Umbilical cord (tissue), 2 donors: ENCODE measurements around the gene KIF25. TPM values are rescaled to one million over a fixed set of nuclear protein-coding genes. Genes with fewer than 3 reads are reported as not detected.
"Not testable (repeated sequence)": the region's sequence is repeated elsewhere in the genome, so short reads cannot be mapped to it uniquely, and the experiment has no call there.

Experiments used
- DNase-seq: peaks from one replicate; pipeline ENCODE4 v3.0.0-alpha.2; 2015; ENCODE audit warnings: low spot score
- total RNA-seq: library from RNA; depleted of rRNA; stranded (reverse); fragments of >200 nt; gene quantifications from one replicate; pipeline ENCODE4 v1.2.3, GENCODE V29; 2014; ENCODE audit warnings: low replicate concordance; ENCODE audit not compliant: insufficient read depth

KIF25 gene
- total RNA-seq, 1 donor from 2014 or later: not detected

GRCh38 chr6:167974640-167975344 lies 22.7 kb upstream of the KIF25 start:
- peak; percentile 58 for DNase-seq

- no peak for DNase-seq
Measured at GRCh38 chr6:167975458-167975857, 22.0 kb upstream of the KIF25 start.

GRCh38 chr6:167976116-167976657 lies 21.3 kb upstream of the KIF25 start:
- not testable (repeated sequence) for DNase-seq

- no peak for DNase-seq
Measured at GRCh38 chr6:167976708-167977107, 20.8 kb upstream of the KIF25 start.

GRCh38 chr6:167977717-167978467 lies 19.6 kb upstream of the KIF25 start:
- DNase-seq: no peak

GRCh38 chr6:167978607-167979006 lies 18.9 kb upstream of the KIF25 start:
- DNase-seq: no peak

GRCh38 chr6:167979436-167980139 lies 17.9 kb upstream of the KIF25 start:
- no peak for DNase-seq

GRCh38 chr6:167980911-167981580 lies 16.4 kb upstream of the KIF25 start:
- DNase-seq: no peak

GRCh38 chr6:167981916-167982462 lies 15.5 kb upstream of the KIF25 start:
- no peak for DNase-seq

- no peak for DNase-seq
Measured at GRCh38 chr6:167984144-167984719, 13.2 kb upstream of the KIF25 start.

GRCh38 chr6:167984876-167985604 lies 12.4 kb upstream of the KIF25 start:
- no peak for DNase-seq

GRCh38 chr6:167985911-167986595 lies 11.4 kb upstream of the KIF25 start:
- DNase-seq: no peak

- no peak for DNase-seq
Measured at GRCh38 chr6:167987396-167988153, 9.9 kb upstream of the KIF25 start.

GRCh38 chr6:167988154-167988495 lies 9.3 kb upstream of the KIF25 start:
- DNase-seq: no peak

GRCh38 chr6:167988945-167989841 lies 8.3 kb upstream of the KIF25 start:
- DNase-seq: no peak

GRCh38 chr6:167990016-167990945 lies 7.2 kb upstream of the KIF25 start:
- no peak for DNase-seq

GRCh38 chr6:167993169-167993568 lies 4.3 kb upstream of the KIF25 start:
- DNase-seq: no peak
